Testis (tissue), 3 donors: ENCODE data around the gene LRRC1. TPM values are rescaled to one million over a fixed set of nuclear protein-coding genes. Genes with fewer than 3 reads are reported as not detected.

ENCODE experiments used
- DNase-seq: peaks from one replicate; pipeline ENCODE4 v3.0.0-alpha.2; 2019
- H3K27ac ChIP-seq, 2 donors: fragments of 200-600 bp; sonication (generic); one replicate each; pipeline ENCODE4 v1.5.1; 2019
- H3K27me3 ChIP-seq: fragments of 200-600 bp; sonication (generic); one replicate; pipeline ENCODE4 v1.5.1; 2019
- H3K36me3 ChIP-seq: fragments of 200-600 bp; sonication (generic); one replicate; pipeline ENCODE4 v1.5.1; 2017; ENCODE audit warnings: low read depth; ENCODE audit errors: missing control alignments
- H3K4me1 ChIP-seq: fragments of 200-600 bp; sonication (generic); one replicate; pipeline ENCODE4 v1.5.1; 2019
- H3K4me3 ChIP-seq, 2 donors: fragments of 200-600 bp; sonication (generic); one replicate each; pipeline ENCODE4 v1.5.1; 2017 to 2019
- H3K9me3 ChIP-seq: fragments of 200-600 bp; sonication (generic); one replicate; pipeline ENCODE4 v1.5.1; 2017
- CTCF ChIP-seq, 3 experiments: fragments of 450-650 bp in 2 of 3; fragments of 200-600 bp in 1 of 3; sonication (generic) in 1 of 3; IDR thresholded peaks; one replicate each; pipeline ENCODE4 v1.5.1; 2016 to 2019; ENCODE audit warnings: antibody characterized with exemption in 3 of 3, mild to moderate bottlenecking in 2 of 3, moderate library complexity in 1 of 3
- POLR2A ChIP-seq: fragments of 450-650 bp; IDR thresholded peaks from one replicate; pipeline ENCODE4 v1.6.1; 2017; ENCODE audit warnings: antibody characterized with exemption, mild to moderate bottlenecking, moderate library complexity
- WGBS, 2 donors: methylation state at CpG; one replicate each; pipeline ENCODE4 v1.1.5; 2018; 5-methylcytosine and 5-hydroxymethylcytosine counted together
- intact Hi-C: fragments of 100-400 bp; cut with DNase I; formaldehyde crosslinking; loops from one replicate; pipeline ENCODE4 v1.15.1; 2023; ENCODE audit warnings: low total_unique reads
- polyA plus RNA-seq: library from polyadenylated mRNA; stranded (reverse); fragments of 350-450 nt; fragmentation: Illumina TruSeq; extraction: RNeasy Lipid Tissue Mini Kit (QIAGEN cat#74804); gene quantifications from one replicate; pipeline ENCODE4 v1.2.3, GENCODE V29; 2014; ENCODE audit warnings: low read depth, low replicate concordance; ENCODE audit not compliant: insufficient read depth
- total RNA-seq, 2 donors: library from RNA; depleted of rRNA; stranded (reverse); fragments of >200 nt; gene quantifications; one replicate each; pipeline ENCODE4 v1.2.3, GENCODE V29; 2016

The LRRC1 gene
- total and polyA plus RNA-seq, 3 donors from 2014 or later = 29.5 to 36.5 (median 34.1) TPM

DNA sequence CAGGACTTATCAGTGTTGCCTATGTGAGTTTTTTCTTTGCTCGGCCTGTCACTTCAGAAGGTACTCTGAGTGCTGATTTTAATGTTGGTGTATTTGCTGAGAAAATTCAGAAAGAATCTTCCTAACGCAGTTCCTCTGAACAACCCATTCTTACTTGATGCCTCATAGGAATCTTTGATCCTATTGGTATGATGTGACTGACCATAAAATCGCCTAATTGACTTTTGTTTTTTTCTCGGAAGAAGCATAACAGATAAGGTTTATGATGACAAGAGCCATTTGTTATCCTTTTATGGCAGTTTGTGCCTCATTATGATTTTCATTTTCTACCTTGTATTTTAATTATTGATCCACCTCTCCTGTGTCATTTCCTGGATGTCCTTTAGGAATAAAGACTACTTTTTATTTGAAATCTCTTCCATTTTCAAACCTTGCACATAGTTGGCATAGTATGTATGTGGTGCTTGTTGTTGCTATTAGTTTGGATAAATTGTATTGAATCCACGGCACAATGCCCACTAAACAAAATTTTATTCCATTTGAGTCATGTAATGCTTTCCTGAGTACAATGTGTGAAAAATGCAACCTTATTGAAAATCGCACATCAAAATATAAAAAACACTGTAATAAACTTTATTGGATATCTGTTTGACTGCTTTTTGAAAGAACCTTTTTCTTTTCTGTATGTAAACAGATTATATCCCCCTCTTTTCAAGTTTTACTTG lies 37.3 kb downstream of the LRRC1 start:
- H3K27ac ChIP-seq = no peak overlapping the region
- intact Hi-C loops = no loop called here
- WGBS, 2 donors = 83 to 86% methylated on average over 6 of the region's 6 CpGs

DNA sequence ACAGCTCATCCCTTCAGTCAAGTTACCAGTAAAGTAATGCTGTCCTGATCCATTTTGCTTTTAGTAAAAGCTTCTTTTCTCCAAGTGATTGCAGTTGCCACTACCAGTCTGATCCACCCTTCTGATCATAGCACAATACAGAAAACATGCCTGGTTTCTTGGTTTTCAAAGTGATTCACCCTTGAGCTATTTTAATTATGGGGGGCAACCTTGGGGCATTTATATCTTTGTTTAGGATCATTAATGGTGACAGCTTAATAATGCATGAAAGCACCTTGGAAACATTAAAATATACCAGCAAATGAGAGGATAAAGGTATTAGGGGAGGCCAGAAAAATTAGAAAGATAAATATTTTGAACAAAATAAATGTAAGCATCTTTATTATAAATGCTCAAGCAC lies 38.4 kb downstream of the LRRC1 start:
- Histone ChIP-seq H3K27ac (no peak overlapping the region), H3K27me3 (no peaks in the 10 kb centered on the region), H3K36me3 (no peaks in the 10 kb centered on the region), H3K9me3 (no peaks in the 10 kb centered on the region), H3K4me1 (peaks cover 16% of the 10 kb centered on the region), H3K4me3 (no peak overlapping the region)
- TF ChIP-seq POLR2A (no peak), CTCF (IDR thresholded peaks at IDR 0.05) (no peak)
- intact Hi-C loops = no loop called here
- no peak for DNase-seq

More for the DNA sequence above, 37.3 kb downstream of the LRRC1 start:
- Histone ChIP-seq H3K36me3 (no peaks in the 10 kb centered on the region), H3K4me3 (no peak overlapping the region), H3K9me3 (no peaks in the 10 kb centered on the region), H3K27me3 (no peaks in the 10 kb centered on the region), H3K4me1 (peaks cover 11% of the 10 kb centered on the region)
- no peak for TF ChIP-seq POLR2A
- no peak for TF ChIP-seq CTCF (IDR thresholded peaks at IDR 0.05)
- DNase-seq = no peak

DNA sequence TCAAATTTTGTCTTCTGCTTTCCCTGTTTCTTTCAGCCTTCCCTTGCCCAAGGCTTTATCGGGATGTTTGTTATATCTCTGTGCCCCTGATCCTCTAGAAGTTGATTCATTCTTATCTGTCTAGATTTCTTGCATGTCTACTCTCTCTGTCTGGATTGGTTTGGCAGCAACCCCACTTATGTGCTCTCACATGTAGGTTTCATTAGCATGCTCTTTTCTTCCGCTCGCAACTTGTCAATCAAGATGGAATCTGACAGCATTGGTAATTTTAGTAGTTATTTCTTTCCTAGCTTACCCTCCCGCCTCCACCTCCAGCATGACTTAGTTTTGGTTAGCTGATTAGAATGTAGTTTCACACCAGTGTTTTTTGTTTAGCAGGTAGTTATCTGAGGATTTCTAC lies 39.3 kb downstream of the LRRC1 start:
- Histone ChIP-seq H3K4me3 (no peak overlapping the region), H3K27ac (peak overlapping the region in 1 of 2 donors; percentile 43), H3K4me1 (peaks cover 19% of the 10 kb centered on the region), H3K36me3 (no peaks in the 10 kb centered on the region), H3K9me3 (no peaks in the 10 kb centered on the region), H3K27me3 (no peaks in the 10 kb centered on the region)
- intact Hi-C loops = no loop called here
- TF ChIP-seq POLR2A (no peak), CTCF (IDR thresholded peaks at IDR 0.05) (no peak)
- peak; percentile 39 for DNase-seq
- 74 to 93% methylated on average over 4 of the region's 4 CpGs for WGBS, 2 donors

- DNase-seq = peak; percentile 46
- Histone ChIP-seq H3K36me3 (no peaks in the 10 kb centered on the region), H3K27ac (no peak overlapping the region), H3K4me3 (no peak overlapping the region), H3K4me1 (peaks cover 8% of the 10 kb centered on the region), H3K9me3 (no peaks in the 10 kb centered on the region), H3K27me3 (no peaks in the 10 kb centered on the region)
- 61 to 72% methylated on average over 3 of the region's 3 CpGs for WGBS, 2 donors
- TF ChIP-seq POLR2A (no peak), CTCF (IDR thresholded peaks at IDR 0.05) (no peak)
- intact Hi-C loops = no loop called here
Observed at GRCh38 chr6:53837865-53838769, 43.3 kb downstream of the LRRC1 start.
